H1 (cell line): ENCODE measurements around the gene MGMT. TPM values are rescaled to one million over a fixed set of nuclear protein-coding genes. Genes with fewer than 3 reads are reported as not detected.

ENCODE experiments used
- FOSL1 ChIP-seq: IDR thresholded peaks from 2 replicates; pipeline ENCODE4 v1.6.1; 2011; ENCODE audit warnings: mild to moderate bottlenecking, low read depth, low read length, moderate library complexity; ENCODE audit not compliant: insufficient read depth
- NRF1 ChIP-seq: IDR thresholded peaks from 2 replicates; pipeline ENCODE4 v1.6.1; 2011; ENCODE audit warnings: mild to moderate bottlenecking, low read depth, low read length, improper control_type of control experiment
- POU5F1 ChIP-seq: IDR thresholded peaks from 2 replicates; pipeline ENCODE4 v1.6.1; 2011; ENCODE audit warnings: low read depth, mild to moderate bottlenecking, low read length, moderate library complexity
- RBBP5 ChIP-seq: IDR thresholded peaks from 2 replicates; pipeline ENCODE4 v1.7.1; 2012; ENCODE audit warnings: low read depth, mild to moderate bottlenecking, inconsistent platforms, low read length, moderate library complexity, borderline replicate concordance
- SIRT6 ChIP-seq: IDR thresholded peaks from one replicate; pipeline ENCODE4 v1.7.1; 2012; ENCODE audit warnings: low read length, inconsistent platforms
- SIX5 ChIP-seq: IDR thresholded peaks from 2 replicates; pipeline ENCODE4 v1.6.1; 2011; ENCODE audit warnings: mild to moderate bottlenecking, low read depth, low read length
- SP2 ChIP-seq: IDR thresholded peaks from 2 replicates; pipeline ENCODE4 v1.6.1; 2012; ENCODE audit warnings: mild to moderate bottlenecking, low read length, inconsistent platforms
- polyA plus RNA-seq, 7 experiments: library from polyadenylated mRNA; depleted of rRNA in 3 of 7; stranded (reverse) in 5 of 7; unstranded in 2 of 7; fragments of >200 nt in 5 of 7; fragments of 200-250 nt in 2 of 7; gene quantifications; 1 replicate in 5 of 7; 2 replicates in 1 of 7; 4 replicates in 1 of 7; pipeline versions ENCODE4 v1.2.1 to v1.2.3, GENCODE V29; 2011 to 2013; ENCODE audit warnings: missing spikeins in 2 of 7, mixed read lengths in 2 of 7
- total RNA-seq: library from RNA; stranded (reverse); fragmentation: NEBNext Ultra II Directional; extraction: Animal tissue kit (Norgen Biotek cat#: 25700); gene quantifications from 2 replicates; pipeline ENCODE4 v1.2.1, GENCODE V29; 2021
- TF ChIP-seq, protein P1 (sequence below), 3 experiments: IDR thresholded peaks; 1 replicate in 2 of 3; 2 replicates in 1 of 3; pipeline versions ENCODE4 v1.5.1 to v1.6.1; 2011; ENCODE audit warnings: low read length in 3 of 3, mild to moderate bottlenecking in 3 of 3, inconsistent platforms in 2 of 3, low read depth in 1 of 3, moderate library complexity in 1 of 3; ENCODE audit not compliant: insufficient read depth in 1 of 3; ENCODE audit errors: control extremely low read depth in 1 of 3

The MGMT gene
- total and polyA plus RNA-seq, 2 of the 8 experiments (the other 6 are each of a cell fraction or from before 2014, with no cell fraction given), result 9.9 to 10.7 TPM

DNA sequence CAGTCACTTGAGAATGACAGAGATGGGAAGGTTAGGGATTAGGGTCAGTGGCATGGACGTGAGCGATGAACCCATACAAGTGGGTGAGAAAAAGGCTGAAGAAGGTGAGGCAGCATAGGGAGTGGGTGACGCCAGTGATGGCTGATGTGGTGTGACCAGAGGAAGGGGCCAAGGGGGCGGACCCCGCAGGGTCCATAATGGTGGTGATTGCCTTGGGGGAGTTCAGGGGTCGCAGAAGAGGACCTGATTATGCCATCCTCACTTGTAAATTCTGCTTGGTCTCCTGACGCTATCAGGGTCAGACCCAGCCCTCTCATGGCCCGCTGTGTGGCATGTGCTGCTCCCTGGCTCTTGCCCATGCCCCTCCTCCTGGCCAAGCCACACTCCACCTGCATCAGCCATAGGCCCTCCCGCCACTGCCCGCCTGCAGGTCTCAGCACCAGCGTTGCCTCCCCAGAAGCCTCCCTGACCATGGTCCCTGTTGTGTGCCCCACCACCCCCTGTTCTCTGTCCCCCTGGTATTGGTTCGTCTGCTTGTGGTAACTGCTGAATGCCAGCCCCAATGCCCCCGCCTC, 261.3 kb downstream of the MGMT start (continued):
- TF ChIP-seq, protein P1, sequence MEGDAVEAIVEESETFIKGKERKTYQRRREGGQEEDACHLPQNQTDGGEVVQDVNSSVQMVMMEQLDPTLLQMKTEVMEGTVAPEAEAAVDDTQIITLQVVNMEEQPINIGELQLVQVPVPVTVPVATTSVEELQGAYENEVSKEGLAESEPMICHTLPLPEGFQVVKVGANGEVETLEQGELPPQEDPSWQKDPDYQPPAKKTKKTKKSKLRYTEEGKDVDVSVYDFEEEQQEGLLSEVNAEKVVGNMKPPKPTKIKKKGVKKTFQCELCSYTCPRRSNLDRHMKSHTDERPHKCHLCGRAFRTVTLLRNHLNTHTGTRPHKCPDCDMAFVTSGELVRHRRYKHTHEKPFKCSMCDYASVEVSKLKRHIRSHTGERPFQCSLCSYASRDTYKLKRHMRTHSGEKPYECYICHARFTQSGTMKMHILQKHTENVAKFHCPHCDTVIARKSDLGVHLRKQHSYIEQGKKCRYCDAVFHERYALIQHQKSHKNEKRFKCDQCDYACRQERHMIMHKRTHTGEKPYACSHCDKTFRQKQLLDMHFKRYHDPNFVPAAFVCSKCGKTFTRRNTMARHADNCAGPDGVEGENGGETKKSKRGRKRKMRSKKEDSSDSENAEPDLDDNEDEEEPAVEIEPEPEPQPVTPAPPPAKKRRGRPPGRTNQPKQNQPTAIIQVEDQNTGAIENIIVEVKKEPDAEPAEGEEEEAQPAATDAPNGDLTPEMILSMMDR (IDR thresholded peaks at IDR 0.05; ENCODE audit: control extremely low read depth in 1 of 3, insufficient read depth in 1 of 3, low read depth in 1 of 3, low read length in 3 of 3), result no peak
- TF ChIP-seq NRF1 (no peak), FOSL1 (no peak), SP2 (no peak), POU5F1 (no peak), SIX5 (no peak), SIRT6 (no peak), RBBP5 (no peak)
- TF ChIP-seq, all 59 proteins: peak for 0
